ENCODE measurements around the gene DUSP10.
A peak's percentile ranks its signal among the peaks of the same experiment; 100 is the strongest.

GRCh38 chr1:221725735-221726672 is 15.9 kb downstream of the DUSP10 start:
- TF ChIP-seq EP300 (IDR thresholded peaks at IDR 0.05; ENCODE audit: low read depth) (no peak), CTCF (IDR thresholded peaks at IDR 0.05) (no peak), POLR2AphosphoS5 (IDR thresholded peaks at IDR 0.05) (peak in 1 of 3 donors; percentile 20), POLR2A (IDR thresholded peaks at IDR 0.05) (no peak)
